ENCODE measurements around the gene SLC7A9.

GRCh38 chr19:32891609-32892008 lies 22.0 kb upstream of the SLC7A9 start:
- TF ChIP-seq POLR2A (IDR thresholded peaks at IDR 0.05; ENCODE audit: low read depth, low read length): no peak
- TF ChIP-seq ZNF274 (IDR thresholded peaks at IDR 0.05; ENCODE audit: insufficient read depth, insufficient read length): no peak
- TF ChIP-seq MXI1 (IDR thresholded peaks at IDR 0.05; ENCODE audit: low read depth, low read length): no peak
- no peak for TF ChIP-seq CTCF (IDR thresholded peaks at IDR 0.05 in 2 of 3, conservative IDR thresholded peaks at IDR 0.05 in 1 of 3; ENCODE audit: control insufficient read depth in 2 of 3, extremely low read depth in 1 of 3, insufficient read depth in 1 of 3, low read depth in 3 of 3, low read length in 3 of 3)
- TF ChIP-seq POU2F2 (IDR thresholded peaks at IDR 0.05; ENCODE audit: borderline replicate concordance, low read depth, low read length): no peak
- TF ChIP-seq RCOR1 (conservative IDR thresholded peaks at IDR 0.05; ENCODE audit: low read depth, low read length): no peak
- no peak for TF ChIP-seq TCF12 (IDR thresholded peaks at IDR 0.05; ENCODE audit: low read depth, low read length)
- no peak for TF ChIP-seq PBX3 (IDR thresholded peaks at IDR 0.05; ENCODE audit: insufficient replicate concordance, low read depth, low read length)
- TF ChIP-seq SPI1 (IDR thresholded peaks at IDR 0.05; ENCODE audit: borderline replicate concordance, insufficient read depth, low read depth, low read length): no peak
- no peak for TF ChIP-seq SP1 (IDR thresholded peaks at IDR 0.05; ENCODE audit: low read depth, low read length)
- no peak for TF ChIP-seq RAD21 (IDR thresholded peaks at IDR 0.05; ENCODE audit: insufficient read depth, low read depth, low read length)
- TF ChIP-seq MYB (IDR thresholded peaks at IDR 0.05; ENCODE audit: borderline replicate concordance, low read depth, low read length): no peak
- TF ChIP-seq, protein P1, sequence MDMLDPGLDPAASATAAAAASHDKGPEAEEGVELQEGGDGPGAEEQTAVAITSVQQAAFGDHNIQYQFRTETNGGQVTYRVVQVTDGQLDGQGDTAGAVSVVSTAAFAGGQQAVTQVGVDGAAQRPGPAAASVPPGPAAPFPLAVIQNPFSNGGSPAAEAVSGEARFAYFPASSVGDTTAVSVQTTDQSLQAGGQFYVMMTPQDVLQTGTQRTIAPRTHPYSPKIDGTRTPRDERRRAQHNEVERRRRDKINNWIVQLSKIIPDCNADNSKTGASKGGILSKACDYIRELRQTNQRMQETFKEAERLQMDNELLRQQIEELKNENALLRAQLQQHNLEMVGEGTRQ (IDR thresholded peaks at IDR 0.05; ENCODE audit: borderline replicate concordance, low read depth, low read length): no peak
